Fibroblast of gingiva (primary cell): ENCODE data around the gene SLC26A6.
A peak's percentile ranks its signal among the peaks of the same experiment; 100 is the strongest.

Experiments
- DNase-seq: peaks from one replicate; pipeline ENCODE4 v3.0.0-alpha.2; 2011; ENCODE audit warnings: low read depth

Gene SLC26A6

GRCh38 chr3:48635222-48636021 is at the start of gene SLC26A6:
Gene SLC26A6, minus strand, starts transcription at chr3:48635461. Its CDS starts 68 bp downstream, at chr3:48635393.
- peak; percentile 95 for DNase-seq

DNA sequence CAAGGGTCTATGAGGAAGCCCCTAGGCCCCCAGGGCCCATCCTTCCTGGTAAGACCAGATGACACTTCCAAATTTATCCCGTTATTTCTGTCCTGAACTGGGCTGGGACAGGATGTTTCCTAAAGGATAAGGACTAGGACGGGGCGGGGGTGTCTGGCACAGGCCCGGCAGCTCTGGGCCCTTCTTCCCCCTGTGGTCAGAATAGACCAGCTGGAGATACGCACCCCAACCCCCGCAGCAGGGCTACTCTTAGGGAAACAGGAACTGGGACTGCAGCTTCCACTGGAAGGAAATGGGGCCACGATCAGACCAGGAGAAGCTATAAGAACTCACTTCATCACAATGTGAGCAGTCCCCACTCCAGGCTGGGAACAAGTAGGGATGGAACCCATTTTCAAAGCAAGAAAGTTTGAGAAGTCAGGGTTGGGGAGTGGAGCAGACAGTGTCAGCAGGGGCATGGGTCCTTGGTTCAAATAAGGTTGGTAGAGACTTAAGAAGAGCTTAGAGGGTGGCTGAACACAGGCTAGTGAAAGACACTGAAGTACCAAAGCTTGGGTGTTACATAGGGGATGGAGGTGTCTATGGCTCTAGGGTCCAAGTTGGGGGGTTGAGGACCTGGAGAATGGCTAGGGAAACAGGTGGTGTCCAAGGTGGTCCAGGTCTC is 49.4 kb upstream of the SLC26A6 start:
- DNase-seq: no peak

GRCh38 chr3:48684054-48684349 is 48.7 kb upstream of the SLC26A6 start:
- DNase-seq: no peak

DNA sequence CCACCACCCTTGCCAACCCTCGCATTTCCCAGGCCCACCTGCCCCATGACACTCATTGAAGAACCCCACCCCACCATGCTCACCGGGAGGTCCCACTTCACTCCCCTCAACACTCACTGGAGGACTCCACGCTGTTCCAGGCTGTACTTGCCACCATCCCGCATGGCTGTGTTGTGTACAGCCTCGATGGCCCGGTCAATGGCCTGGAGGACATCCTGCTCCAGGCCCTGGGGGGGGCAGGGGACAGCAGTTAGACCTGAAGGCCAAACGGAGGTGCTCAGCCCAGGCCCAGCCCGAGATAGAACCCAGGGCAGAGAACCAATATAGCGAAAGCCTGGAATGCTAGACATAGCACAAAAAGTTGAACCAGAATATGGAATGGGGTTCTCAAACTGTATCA is 47.5 kb upstream of the SLC26A6 start:
- DNase-seq: no peak

GRCh38 chr3:48681974-48682610 is 46.8 kb upstream of the SLC26A6 start:
- DNase-seq: no peak

- DNase-seq: no peak
These were observed 46.2 kb upstream of the SLC26A6 start for GRCh38 chr3:48681541-48681880.

- DNase-seq: no peak
These were observed 45.7 kb upstream of the SLC26A6 start for GRCh38 chr3:48680811-48681540.

DNA sequence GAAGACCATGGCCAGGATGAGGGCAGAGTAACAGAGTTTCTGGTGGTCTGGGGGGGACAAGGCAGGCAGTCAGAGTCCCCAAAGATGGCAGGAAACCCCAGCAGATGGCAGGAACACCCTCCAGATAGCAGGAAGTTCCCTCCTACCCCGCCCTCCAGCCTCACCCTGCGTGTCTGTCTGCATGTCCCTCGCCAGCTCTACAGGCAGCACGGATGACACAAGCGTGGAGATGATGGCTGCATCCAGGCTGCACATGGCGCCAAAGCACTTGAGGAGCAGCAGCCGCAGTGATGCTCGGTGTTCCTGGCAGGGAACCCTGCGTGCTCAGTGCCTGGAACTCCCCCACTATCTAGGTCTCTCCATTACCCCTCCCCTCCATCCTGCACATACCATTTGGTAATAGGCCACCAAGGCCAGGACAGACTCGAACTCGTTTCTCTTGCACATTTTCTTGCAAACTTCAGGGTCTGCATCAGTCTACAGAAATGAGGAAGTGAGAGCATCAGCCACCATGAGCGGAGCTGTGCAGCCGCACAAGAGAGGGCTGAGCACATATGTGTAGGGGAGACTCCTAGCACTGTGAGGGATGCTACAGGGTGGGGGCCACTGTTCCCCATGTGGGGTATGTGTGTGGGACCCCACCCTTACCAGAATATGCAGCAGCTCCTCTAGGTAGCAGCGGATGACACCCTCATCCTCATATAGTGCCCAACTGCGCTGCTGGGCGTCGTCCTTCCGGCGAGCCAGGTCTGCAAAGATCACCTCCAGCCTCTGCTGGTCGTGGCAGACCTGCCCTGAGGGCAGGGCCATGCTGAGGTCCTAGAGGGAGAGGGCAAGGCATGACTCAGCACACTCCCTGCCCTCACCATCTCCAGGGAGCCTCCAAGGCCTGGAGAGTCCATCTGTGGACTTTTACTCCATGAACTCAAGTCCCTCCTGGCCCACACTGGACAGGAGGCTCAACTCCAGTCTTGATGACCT is 44.4 kb upstream of the SLC26A6 start:
- DNase-seq: no peak

- DNase-seq: no peak
These were observed 43.5 kb upstream of the SLC26A6 start for GRCh38 chr3:48678566-48679380.

DNA sequence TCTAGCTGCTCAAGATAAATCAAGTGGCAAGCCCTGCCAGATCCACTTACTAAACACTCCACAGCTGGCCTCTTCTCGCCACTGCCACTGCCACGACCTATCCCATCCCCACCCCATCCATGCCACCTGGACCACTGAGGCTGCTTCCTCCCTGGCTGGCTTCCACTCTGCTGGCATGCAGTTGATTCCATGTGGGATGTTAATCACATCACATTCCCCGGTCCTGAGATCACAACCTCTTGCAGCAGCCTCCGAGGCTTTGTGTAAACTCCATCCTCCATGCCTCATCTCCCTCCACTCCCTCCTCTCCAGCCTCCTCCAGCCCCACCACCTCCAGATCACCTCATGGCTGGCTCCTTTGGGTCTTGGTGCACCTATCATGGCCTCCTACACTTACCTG is 42.8 kb upstream of the SLC26A6 start:
- no peak for DNase-seq

DNA sequence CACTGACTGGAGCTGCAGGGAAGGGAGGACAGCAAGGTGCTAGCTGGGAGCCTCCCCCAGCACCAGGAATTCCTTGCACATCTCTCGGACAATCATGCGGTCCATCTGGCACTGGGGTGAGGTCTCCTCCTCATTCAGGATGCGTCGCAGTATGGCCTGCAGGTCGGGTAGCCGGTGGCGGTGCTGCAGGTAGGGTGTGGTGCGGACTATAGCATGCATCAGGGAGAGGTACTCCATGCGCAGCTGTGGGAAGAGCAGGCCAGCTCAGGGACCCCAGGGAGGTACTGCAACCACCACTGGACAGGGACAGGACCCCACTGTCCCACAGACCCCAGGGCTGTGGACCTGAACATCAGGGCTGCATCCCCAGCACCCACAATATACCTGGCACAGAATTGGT is 39.2 kb upstream of the SLC26A6 start:
- DNase-seq: no peak

GRCh38 chr3:48672522-48672921 is 37.3 kb upstream of the SLC26A6 start:
- DNase-seq: no peak

DNA sequence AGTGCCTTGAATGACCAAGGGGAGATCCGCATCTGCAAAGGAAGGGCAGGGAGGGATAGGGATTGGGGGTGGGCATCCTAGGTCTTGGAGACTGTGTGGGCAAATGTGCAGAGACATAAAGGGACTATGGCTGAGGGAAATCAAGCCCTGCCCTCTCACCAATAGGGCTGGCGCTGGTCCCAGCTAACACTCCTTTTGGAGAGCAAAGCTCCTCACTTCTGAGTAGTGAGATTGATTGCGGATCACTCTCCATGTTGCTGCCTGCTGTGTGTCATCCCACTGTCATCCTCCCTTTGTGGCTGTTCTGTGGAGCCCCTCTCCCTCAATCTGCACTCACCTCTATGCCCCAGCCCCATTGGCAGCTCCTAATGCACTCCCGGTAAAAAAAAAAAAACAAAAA is 29.7 kb upstream of the SLC26A6 start:
- no peak for DNase-seq

- DNase-seq: no peak
These were observed 29.0 kb upstream of the SLC26A6 start for GRCh38 chr3:48664313-48664644.

DNA sequence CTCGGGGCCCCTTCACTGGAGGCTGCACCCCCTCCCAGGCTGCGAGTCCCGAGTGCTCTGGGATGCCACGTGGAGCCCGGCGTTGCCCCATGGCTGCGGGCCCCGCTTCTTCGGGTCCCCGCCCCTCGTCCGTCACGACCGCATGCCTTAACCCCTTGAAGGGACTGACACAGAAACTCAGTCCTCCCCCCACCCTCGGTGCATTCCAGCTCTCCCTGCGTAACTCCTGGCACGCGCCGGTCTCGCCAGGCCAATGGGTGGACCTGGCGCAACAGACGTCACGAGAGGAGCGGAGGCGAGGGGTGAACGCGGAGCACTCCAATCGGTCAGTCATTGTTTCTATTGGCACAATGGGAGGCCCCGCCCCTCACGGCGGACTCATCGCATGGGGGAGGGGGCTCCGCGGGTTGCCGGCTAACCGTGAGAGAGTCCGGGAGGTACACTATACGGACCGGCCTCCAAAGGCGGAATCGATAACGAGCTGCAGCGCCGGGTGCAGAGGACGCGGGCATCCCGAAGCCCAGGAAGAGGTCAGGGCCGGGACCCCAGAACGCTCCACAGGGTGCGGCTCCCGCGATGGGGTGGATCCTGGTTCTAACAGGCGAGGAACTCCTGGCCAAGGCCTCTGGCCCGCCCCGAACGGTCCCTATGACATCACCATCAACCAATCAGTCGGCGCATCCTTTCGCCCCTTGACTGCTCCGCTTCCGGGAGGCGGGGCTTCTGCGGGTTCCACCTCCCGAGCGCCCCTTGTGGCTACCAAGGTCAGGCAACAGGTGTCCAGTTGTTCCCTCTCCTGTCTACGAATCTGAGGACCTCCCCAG is 28.4 kb upstream of the SLC26A6 start:
- DNase-seq: peak; percentile 100

- peak; percentile 96 for DNase-seq
These were observed 27.7 kb upstream of the SLC26A6 start, which contains the start of gene CELSR3 for GRCh38 chr3:48662753-48663488. Gene CELSR3, minus strand, starts transcription at chr3:48662886. Its CDS starts 252 bp downstream, at chr3:48662634.

- no peak for DNase-seq
These were observed 27.0 kb upstream of the SLC26A6 start for GRCh38 chr3:48662145-48662752.

DNA sequence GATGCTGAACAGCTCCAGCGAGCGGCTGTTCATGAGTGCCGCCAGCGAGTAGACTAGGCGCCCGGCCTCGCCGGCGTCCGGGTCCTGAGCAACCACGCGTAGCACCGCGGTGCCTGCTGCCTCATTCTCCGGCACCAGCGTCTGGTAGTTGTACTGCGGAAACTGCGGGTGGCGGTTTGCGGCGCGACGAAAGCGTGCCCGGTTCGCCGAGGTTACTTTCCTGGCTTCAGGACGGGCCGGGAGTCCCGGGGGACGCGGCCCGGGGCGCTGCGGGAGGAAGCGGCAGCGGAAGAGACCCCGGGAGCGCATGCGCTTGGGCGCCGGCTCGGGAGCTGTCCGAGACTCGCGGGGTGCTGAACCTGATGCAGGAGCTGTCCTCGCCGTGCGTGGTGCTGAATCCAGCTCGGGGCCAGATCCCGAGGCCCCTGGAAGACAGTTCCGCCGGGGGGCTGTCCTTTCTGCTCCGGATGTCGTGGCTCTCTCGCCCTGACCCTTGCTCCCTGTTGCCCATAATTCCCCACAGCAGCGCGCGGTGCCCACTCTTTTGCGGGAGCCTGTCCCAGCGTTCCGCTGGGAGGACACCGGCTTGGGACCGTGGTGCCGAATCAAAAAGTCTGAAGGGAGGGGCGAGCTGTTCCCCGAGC is 26.4 kb upstream of the SLC26A6 start:
- peak; percentile 30 for DNase-seq
